Measurements from ENCODE around the gene GABRD. TPM values are rescaled to one million over a fixed set of nuclear protein-coding genes. Genes with fewer than 3 reads are reported as not detected.

GABRD gene
- not detected in 2 replicates for total RNA-seq

GRCh38 chr1:2019172-2019543 is at the start of gene GABRD:
TSS of gene GABRD (plus strand) at chr1:2019345. CDS start at chr1:2019424, 79 bp downstream.

GRCh38 chr1:2003541-2004131 is 15.5 kb upstream of the GABRD start, which contains the start of gene CFAP74:
TSS of gene CFAP74 (minus strand) at chr1:2003786. CDS start at chr1:1990956, 12,830 bp downstream.

GRCh38 chr1:2049718-2050431 is 30.7 kb downstream of the GABRD start, which contains the start of gene PRKCZ:
TSS of gene PRKCZ (plus strand) at chr1:2050411. CDS start at chr1:2050631, 220 bp downstream.

Other genes starting within 250 kb of the GABRD start
- 39.4 and 43.7 TPM in 2 replicates for gene NADK, start 240.9 kb upstream of the GABRD start, total RNA-seq
- gene GNB1, start 128.3 kb upstream of the GABRD start, total RNA-seq: 138 and 140 TPM in 2 replicates
- gene CALML6, start 104.1 kb upstream of the GABRD start, total RNA-seq: not detected in 2 replicates
- gene TMEM52, start 100.1 kb upstream of the GABRD start, total RNA-seq: 1.3 and 1.8 TPM in 2 replicates
- gene CFAP74, start 15.6 kb upstream of the GABRD start, total RNA-seq: not detected in 2 replicates
- gene PRKCZ, start 31.1 kb downstream of the GABRD start, total RNA-seq: 0.84 and 1.2 TPM in 2 replicates
- gene FAAP20, start 175.4 kb downstream of the GABRD start, total RNA-seq: 35.5 and 46.5 TPM in 2 replicates
- 14.6 and 16.3 TPM in 2 replicates for gene SKI, start 209.0 kb downstream of the GABRD start, total RNA-seq

Measured in bronchus fibroblast of lung (primary cell).